SK-N-SH treated with all-trans-retinoic acid at 6 μM for 48 hours (cell line): ENCODE measurements around the gene KDM4C.

Experiments
- ATAC-seq: fragments of 200-7000 bp; cut with Tn5 transposase; 3 replicates; pipeline ENCODE4 v1.9.1; 2020; ENCODE audit warnings: mild to moderate bottlenecking, moderate library complexity
- ARNTL ChIP-seq: fragments of 450-650 bp; formaldehyde crosslinking; IDR thresholded peaks from 2 replicates; pipeline ENCODE4 v1.5.0; 2020; ENCODE audit warnings: low read depth, mild to moderate bottlenecking, moderate library complexity, borderline replicate concordance
- BACH2 ChIP-seq: fragments of 250-450 bp; sonication (Bioruptor Pico); IDR thresholded peaks from 2 replicates; pipeline ENCODE4 v1.9.0; 2021; ENCODE audit warnings: mild to moderate bottlenecking, borderline replicate concordance
- CSDC2 ChIP-seq: fragments of 250-450 bp; sonication (Bioruptor Pico); IDR thresholded peaks from 2 replicates; pipeline ENCODE4 v1.5.0; 2020; ENCODE audit warnings: mild to moderate bottlenecking, moderate library complexity
- ESRRG ChIP-seq: fragments of 250-450 bp; sonication (Bioruptor Pico); IDR thresholded peaks from 2 replicates; pipeline ENCODE4 v1.6.1; 2021; ENCODE audit warnings: mild to moderate bottlenecking
- GLIS3 ChIP-seq: fragments of 250-450 bp; sonication (Bioruptor Pico); IDR thresholded peaks from 2 replicates; pipeline ENCODE4 v1.5.0; 2020; ENCODE audit warnings: mild to moderate bottlenecking, moderate library complexity
- ISL1 ChIP-seq: fragments of 250-450 bp; sonication (Bioruptor Pico); IDR thresholded peaks from 2 replicates; pipeline ENCODE4 v2.1.2; 2022; ENCODE audit warnings: mild to moderate bottlenecking, moderate library complexity
- OSR1 ChIP-seq: fragments of 250-450 bp; sonication (Bioruptor Pico); IDR thresholded peaks from 2 replicates; pipeline ENCODE4 v1.8.0; 2022; ENCODE audit warnings: moderate library complexity, mild to moderate bottlenecking, inconsistent platforms
- PPARA ChIP-seq: fragments of 250-450 bp; sonication (Bioruptor Pico); IDR thresholded peaks from 2 replicates; pipeline ENCODE4 v1.5.0; 2020; ENCODE audit warnings: mild to moderate bottlenecking, borderline replicate concordance
- SNAI2 ChIP-seq: fragments of 250-450 bp; sonication (Bioruptor Pico); IDR thresholded peaks from 2 replicates; pipeline ENCODE4 v1.5.0; 2020; ENCODE audit warnings: mild to moderate bottlenecking, moderate library complexity
- TCF4 ChIP-seq: fragments of 250-450 bp; sonication (Bioruptor Pico); IDR thresholded peaks from 2 replicates; pipeline ENCODE4 v1.8.0; 2021; ENCODE audit warnings: mild to moderate bottlenecking, moderate library complexity, borderline replicate concordance
- TOX ChIP-seq: fragments of 250-450 bp; sonication (Bioruptor Pico); IDR thresholded peaks from 2 replicates; pipeline ENCODE4 v1.8.0; 2021; ENCODE audit warnings: mild to moderate bottlenecking, moderate library complexity, borderline replicate concordance
- ZFP3 ChIP-seq: fragments of 250-450 bp; sonication (Bioruptor Pico); IDR thresholded peaks from 2 replicates; pipeline ENCODE4 v1.5.0; 2020; ENCODE audit warnings: mild to moderate bottlenecking, moderate library complexity
- ZFP30 ChIP-seq: fragments of 450-650 bp; formaldehyde crosslinking; IDR thresholded peaks from 2 replicates; pipeline ENCODE4 v1.5.0; 2022; ENCODE audit warnings: mild to moderate bottlenecking, moderate library complexity
- ZNF565 ChIP-seq: fragments of 450-650 bp; formaldehyde crosslinking; conservative IDR thresholded peaks from 2 replicates; pipeline ENCODE4 v1.5.0; 2020; ENCODE audit warnings: low read depth, mild to moderate bottlenecking, moderate library complexity
- ZNF70 ChIP-seq: fragments of 450-650 bp; formaldehyde crosslinking; IDR thresholded peaks from 2 replicates; pipeline ENCODE4 v1.5.0; 2020; ENCODE audit warnings: mild to moderate bottlenecking, moderate library complexity
- ZNF8 ChIP-seq: fragments of 450-650 bp; formaldehyde crosslinking; IDR thresholded peaks from 2 replicates; pipeline ENCODE4 v1.5.0; 2020; ENCODE audit warnings: mild to moderate bottlenecking, moderate library complexity
- TF ChIP-seq, protein P1 (sequence below): fragments of 250-450 bp; sonication (Bioruptor Pico); IDR thresholded peaks from 2 replicates; pipeline ENCODE4 v1.5.0; 2020; ENCODE audit warnings: mild to moderate bottlenecking, moderate library complexity
- TF ChIP-seq, protein P2 (sequence below): fragments of 250-450 bp; sonication (Bioruptor Pico); IDR thresholded peaks from 2 replicates; pipeline ENCODE4 v1.8.0; 2020; ENCODE audit warnings: mild to moderate bottlenecking, moderate library complexity, borderline replicate concordance
- TF ChIP-seq, protein P3 (sequence below): fragments of 250-450 bp; sonication (Bioruptor Pico); IDR thresholded peaks from 2 replicates; pipeline ENCODE4 v1.8.0; 2021; ENCODE audit warnings: low read depth, mild to moderate bottlenecking, moderate library complexity, borderline replicate concordance
- TF ChIP-seq, protein P4 (sequence below): fragments of 250-450 bp; sonication (Bioruptor Pico); IDR thresholded peaks from 2 replicates; pipeline ENCODE4 v1.5.1; 2020; ENCODE audit warnings: low read depth, mild to moderate bottlenecking, moderate library complexity
- TF ChIP-seq, protein P5 (sequence below): fragments of 250-450 bp; sonication (Bioruptor Pico); IDR thresholded peaks from 2 replicates; pipeline ENCODE4 v1.5.1; 2021; ENCODE audit warnings: mild to moderate bottlenecking, moderate library complexity

The KDM4C gene

DNA sequence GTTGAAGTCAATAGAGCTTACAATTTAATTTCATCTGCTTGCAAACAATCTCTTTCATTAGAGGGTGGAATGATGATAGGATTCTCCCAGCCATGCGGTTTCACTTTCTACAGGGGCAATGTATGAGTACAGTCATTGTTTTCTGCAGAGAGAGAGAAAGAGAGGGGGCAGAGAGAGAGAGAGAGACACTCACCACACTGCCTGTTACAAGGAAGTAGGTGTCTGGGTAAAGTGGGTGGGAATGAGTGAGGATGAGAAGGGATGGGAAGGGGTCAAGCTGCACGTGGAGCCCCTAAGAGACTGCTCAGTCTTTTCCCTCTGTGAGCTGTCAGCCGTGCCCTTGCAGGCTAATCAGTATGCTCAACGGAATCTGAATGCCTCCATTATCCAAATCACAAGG, 454.3 kb downstream of the KDM4C start (continued):
- TF ChIP-seq, protein P1, sequence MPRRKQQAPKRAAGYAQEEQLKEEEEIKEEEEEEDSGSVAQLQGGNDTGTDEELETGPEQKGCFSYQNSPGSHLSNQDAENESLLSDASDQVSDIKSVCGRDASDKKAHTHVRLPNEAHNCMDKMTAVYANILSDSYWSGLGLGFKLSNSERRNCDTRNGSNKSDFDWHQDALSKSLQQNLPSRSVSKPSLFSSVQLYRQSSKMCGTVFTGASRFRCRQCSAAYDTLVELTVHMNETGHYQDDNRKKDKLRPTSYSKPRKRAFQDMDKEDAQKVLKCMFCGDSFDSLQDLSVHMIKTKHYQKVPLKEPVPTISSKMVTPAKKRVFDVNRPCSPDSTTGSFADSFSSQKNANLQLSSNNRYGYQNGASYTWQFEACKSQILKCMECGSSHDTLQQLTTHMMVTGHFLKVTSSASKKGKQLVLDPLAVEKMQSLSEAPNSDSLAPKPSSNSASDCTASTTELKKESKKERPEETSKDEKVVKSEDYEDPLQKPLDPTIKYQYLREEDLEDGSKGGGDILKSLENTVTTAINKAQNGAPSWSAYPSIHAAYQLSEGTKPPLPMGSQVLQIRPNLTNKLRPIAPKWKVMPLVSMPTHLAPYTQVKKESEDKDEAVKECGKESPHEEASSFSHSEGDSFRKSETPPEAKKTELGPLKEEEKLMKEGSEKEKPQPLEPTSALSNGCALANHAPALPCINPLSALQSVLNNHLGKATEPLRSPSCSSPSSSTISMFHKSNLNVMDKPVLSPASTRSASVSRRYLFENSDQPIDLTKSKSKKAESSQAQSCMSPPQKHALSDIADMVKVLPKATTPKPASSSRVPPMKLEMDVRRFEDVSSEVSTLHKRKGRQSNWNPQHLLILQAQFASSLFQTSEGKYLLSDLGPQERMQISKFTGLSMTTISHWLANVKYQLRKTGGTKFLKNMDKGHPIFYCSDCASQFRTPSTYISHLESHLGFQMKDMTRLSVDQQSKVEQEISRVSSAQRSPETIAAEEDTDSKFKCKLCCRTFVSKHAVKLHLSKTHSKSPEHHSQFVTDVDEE (CRISPR knock-in tag), result no peak
- TF ChIP-seq, protein P2, sequence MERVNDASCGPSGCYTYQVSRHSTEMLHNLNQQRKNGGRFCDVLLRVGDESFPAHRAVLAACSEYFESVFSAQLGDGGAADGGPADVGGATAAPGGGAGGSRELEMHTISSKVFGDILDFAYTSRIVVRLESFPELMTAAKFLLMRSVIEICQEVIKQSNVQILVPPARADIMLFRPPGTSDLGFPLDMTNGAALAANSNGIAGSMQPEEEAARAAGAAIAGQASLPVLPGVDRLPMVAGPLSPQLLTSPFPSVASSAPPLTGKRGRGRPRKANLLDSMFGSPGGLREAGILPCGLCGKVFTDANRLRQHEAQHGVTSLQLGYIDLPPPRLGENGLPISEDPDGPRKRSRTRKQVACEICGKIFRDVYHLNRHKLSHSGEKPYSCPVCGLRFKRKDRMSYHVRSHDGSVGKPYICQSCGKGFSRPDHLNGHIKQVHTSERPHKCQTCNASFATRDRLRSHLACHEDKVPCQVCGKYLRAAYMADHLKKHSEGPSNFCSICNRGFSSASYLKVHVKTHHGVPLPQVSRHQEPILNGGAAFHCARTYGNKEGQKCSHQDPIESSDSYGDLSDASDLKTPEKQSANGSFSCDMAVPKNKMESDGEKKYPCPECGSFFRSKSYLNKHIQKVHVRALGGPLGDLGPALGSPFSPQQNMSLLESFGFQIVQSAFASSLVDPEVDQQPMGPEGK, result no peak
- TF ChIP-seq CSDC2 (CRISPR knock-in tag) (no peak), ZNF8 (CRISPR knock-in tag) (no peak)

DNA sequence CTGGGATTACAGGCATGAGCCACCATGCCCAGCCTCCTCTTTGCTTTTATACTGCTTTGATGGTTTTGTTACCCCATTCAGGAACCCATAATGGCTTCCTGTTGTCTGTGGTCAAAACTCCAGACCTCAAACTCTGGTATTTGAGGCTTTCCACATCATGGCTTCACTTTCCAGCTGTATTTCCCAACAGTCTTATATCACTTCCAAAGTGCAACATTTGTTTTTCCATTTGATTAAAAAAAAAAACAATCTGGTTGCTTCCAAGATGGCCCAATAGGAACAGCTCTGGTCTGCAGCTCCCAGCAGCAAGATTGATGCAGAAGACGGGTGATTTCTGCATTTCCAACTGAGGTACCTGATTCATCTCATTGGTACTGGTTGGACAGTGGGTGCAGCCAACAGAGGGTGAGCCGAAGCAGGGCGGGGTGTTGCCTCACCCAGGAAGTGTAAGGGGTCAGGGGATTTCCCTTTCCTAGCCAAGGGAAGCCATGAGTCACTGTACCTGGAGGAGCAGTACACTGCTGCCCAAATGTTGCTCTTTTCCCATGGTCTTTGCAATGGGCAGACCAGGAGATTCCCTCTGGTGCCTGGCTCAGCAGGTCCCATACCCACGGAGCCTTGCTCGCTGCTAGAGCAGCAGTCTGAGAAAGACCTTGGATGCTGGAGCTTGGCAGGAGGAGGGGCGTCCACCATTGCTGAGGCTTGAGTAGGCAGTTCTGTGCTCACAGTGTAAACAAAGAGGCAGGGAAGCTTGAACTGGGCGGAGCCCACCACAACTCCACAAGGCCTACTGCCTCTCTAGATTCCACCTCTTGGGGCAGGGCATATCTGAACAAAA, 458.4 kb downstream of the KDM4C start:
- TF ChIP-seq, protein P2, result no peak
- no peak for TF ChIP-seq TOX
- TF ChIP-seq OSR1, result no peak
- TF ChIP-seq PPARA (CRISPR knock-in tag), result no peak
- TF ChIP-seq, protein P3, sequence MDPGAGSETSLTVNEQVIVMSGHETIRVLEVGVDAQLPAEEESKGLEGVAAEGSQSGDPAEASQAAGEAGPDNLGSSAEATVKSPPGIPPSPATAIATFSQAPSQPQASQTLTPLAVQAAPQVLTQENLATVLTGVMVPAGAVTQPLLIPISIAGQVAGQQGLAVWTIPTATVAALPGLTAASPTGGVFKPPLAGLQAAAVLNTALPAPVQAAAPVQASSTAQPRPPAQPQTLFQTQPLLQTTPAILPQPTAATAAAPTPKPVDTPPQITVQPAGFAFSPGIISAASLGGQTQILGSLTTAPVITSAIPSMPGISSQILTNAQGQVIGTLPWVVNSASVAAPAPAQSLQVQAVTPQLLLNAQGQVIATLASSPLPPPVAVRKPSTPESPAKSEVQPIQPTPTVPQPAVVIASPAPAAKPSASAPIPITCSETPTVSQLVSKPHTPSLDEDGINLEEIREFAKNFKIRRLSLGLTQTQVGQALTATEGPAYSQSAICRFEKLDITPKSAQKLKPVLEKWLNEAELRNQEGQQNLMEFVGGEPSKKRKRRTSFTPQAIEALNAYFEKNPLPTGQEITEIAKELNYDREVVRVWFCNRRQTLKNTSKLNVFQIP (CRISPR knock-in tag), result no peak
- TF ChIP-seq ARNTL (CRISPR knock-in tag), result no peak
- TF ChIP-seq GLIS3 (CRISPR knock-in tag), result no peak
- TF ChIP-seq ZNF70 (CRISPR knock-in tag), result no peak
- no peak for ATAC-seq

DNA sequence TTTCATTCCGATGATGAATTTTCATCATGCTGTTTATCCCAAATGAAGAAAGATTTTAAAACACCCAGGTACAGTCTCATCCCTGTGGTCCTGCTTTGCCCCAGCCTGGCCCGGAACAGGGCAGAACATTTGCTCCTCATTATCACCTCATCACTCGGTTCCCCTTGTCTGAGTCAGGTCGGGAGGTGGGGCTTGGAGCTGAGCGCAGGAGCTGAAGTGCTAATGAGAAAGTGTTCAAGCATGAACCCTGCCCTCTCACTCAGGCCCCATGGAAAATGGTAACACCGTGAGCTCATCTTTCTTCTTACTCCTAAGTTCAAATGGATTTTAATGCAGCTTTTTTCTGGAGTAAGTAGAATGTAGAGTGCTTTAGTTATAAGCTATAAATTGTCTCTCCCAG, 466.2 kb downstream of the KDM4C start:
- TF ChIP-seq ZFP30 (CRISPR knock-in tag) (no peak), ZNF8 (CRISPR knock-in tag) (no peak), ESRRG (CRISPR knock-in tag) (no peak), TOX (no peak), ZNF565 (CRISPR knock-in tag) (no peak), TCF4 (CRISPR knock-in tag) (no peak), SNAI2 (CRISPR knock-in tag) (no peak), ZNF70 (CRISPR knock-in tag) (no peak), BACH2 (no peak), ISL1 (CRISPR knock-in tag) (no peak), PPARA (CRISPR knock-in tag) (no peak), GLIS3 (CRISPR knock-in tag) (no peak), ZFP3 (CRISPR knock-in tag) (no peak)
- TF ChIP-seq, protein P1 (CRISPR knock-in tag), result no peak
- TF ChIP-seq, protein P4, sequence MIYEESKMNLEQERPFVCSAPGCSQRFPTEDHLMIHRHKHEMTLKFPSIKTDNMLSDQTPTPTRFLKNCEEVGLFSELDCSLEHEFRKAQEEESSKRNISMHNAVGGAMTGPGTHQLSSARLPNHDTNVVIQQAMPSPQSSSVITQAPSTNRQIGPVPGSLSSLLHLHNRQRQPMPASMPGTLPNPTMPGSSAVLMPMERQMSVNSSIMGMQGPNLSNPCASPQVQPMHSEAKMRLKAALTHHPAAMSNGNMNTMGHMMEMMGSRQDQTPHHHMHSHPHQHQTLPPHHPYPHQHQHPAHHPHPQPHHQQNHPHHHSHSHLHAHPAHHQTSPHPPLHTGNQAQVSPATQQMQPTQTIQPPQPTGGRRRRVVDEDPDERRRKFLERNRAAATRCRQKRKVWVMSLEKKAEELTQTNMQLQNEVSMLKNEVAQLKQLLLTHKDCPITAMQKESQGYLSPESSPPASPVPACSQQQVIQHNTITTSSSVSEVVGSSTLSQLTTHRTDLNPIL (CRISPR knock-in tag), result no peak
- TF ChIP-seq, protein P3 (CRISPR knock-in tag), result no peak
- TF ChIP-seq, protein P5, sequence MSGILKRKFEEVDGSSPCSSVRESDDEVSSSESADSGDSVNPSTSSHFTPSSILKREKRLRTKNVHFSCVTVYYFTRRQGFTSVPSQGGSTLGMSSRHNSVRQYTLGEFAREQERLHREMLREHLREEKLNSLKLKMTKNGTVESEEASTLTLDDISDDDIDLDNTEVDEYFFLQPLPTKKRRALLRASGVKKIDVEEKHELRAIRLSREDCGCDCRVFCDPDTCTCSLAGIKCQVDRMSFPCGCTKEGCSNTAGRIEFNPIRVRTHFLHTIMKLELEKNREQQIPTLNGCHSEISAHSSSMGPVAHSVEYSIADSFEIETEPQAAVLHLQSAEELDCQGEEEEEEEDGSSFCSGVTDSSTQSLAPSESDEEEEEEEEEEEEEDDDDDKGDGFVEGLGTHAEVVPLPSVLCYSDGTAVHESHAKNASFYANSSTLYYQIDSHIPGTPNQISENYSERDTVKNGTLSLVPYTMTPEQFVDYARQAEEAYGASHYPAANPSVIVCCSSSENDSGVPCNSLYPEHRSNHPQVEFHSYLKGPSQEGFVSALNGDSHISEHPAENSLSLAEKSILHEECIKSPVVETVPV (CRISPR knock-in tag), result no peak
- ATAC-seq, result no peak
